SK-N-SH (cell line): ENCODE results near the gene CEP112.

Experiments used
- CTCF ChIP-seq: fragments of 200-600 bp; sonication (generic); IDR thresholded peaks from 2 replicates; pipeline ENCODE4 v1.6.1; 2017; ENCODE audit warnings: antibody characterized with exemption, mild to moderate bottlenecking, moderate library complexity
- FOXM1 ChIP-seq: IDR thresholded peaks from 2 replicates; pipeline ENCODE4 v1.4.0; 2012; ENCODE audit warnings: low read depth, mild to moderate bottlenecking
- GABPA ChIP-seq: IDR thresholded peaks from 2 replicates; pipeline ENCODE4 v1.4.0; 2012; ENCODE audit warnings: low read depth, mild to moderate bottlenecking
- JUND ChIP-seq: IDR thresholded peaks from 2 replicates; pipeline ENCODE4 v1.4.0; 2012
- PBX3 ChIP-seq: IDR thresholded peaks from 2 replicates; pipeline ENCODE4; 2012
- TAF1 ChIP-seq: IDR thresholded peaks from 2 replicates; pipeline ENCODE4 v1.6.1; 2012; ENCODE audit warnings: low read depth, mild to moderate bottlenecking, low read length, moderate library complexity, borderline replicate concordance
- YY1 ChIP-seq: IDR thresholded peaks from 2 replicates; pipeline ENCODE4 v1.4.0; 2012; ENCODE audit warnings: low read depth, mild to moderate bottlenecking

GRCh38 chr17:65867014-65867413, 324.9 kb downstream of the CEP112 start:
- TF ChIP-seq JUND (no peak), CTCF (no peak), TAF1 (no peak), YY1 (no peak), FOXM1 (no peak), GABPA (no peak), PBX3 (no peak)
